Activated naive CD4-positive, alpha-beta T cell treated with anti-CD3 and anti-CD28 coated beads, Interleukin-2, amount 10 ng/mL, durations not matched to agents 7 days and 5 days (primary cell): ENCODE results near the gene SPEG.

Source experiments
- CTCF ChIA-PET: fragments of 350-600 bp; sonication (Branson Sonifier 250); formaldehyde crosslinking; loops from one replicate; lab custom pipeline; 2021; ENCODE audit warnings: antibody characterized with exemption; lab: Charles Lee
- DNase-seq: peaks from one replicate; pipeline ENCODE4 v3.0.0-alpha.2; 2020
- H3K27ac Mint-ChIP-seq: one replicate; pipeline ENCODE4 v1.8.0; 2021; ENCODE audit warnings: mild to moderate bottlenecking, moderate library complexity, mixed read lengths
- H3K27me3 Mint-ChIP-seq: one replicate; pipeline ENCODE4 v1.8.0; 2021; ENCODE audit warnings: mild to moderate bottlenecking, mixed read lengths
- H3K36me3 Mint-ChIP-seq: one replicate; pipeline ENCODE4 v1.8.0; 2021; ENCODE audit warnings: mixed read lengths
- H3K4me1 Mint-ChIP-seq: one replicate; pipeline ENCODE4 v1.8.0; 2021; ENCODE audit warnings: mixed read lengths
- H3K4me3 Mint-ChIP-seq: one replicate; pipeline ENCODE4 v1.8.0; 2021; ENCODE audit warnings: mild to moderate bottlenecking, moderate library complexity, mixed read lengths
- H3K9me3 Mint-ChIP-seq: one replicate; pipeline ENCODE4 v1.8.0; 2021; ENCODE audit warnings: mixed read lengths

The SPEG gene

GRCh38 chr2:219409619-219410018 lies 25.0 kb upstream of the SPEG start:
- Mint-ChIP-seq H3K4me1 (no peaks in the 10 kb centered on the region), H3K27ac (no peak overlapping the region), H3K27me3 (peaks cover 60% of the 10 kb centered on the region), H3K9me3 (peaks cover 2% of the 10 kb centered on the region), H3K36me3 (no peaks in the 10 kb centered on the region), H3K4me3 (no peak overlapping the region)
- CTCF ChIA-PET: interaction anchor here (0.9 kb wide), 1 partner anchor 24 kb away, joined by 3 read pairs; no protein-coding TSS in a partner anchor
- no peak for DNase-seq

DNA sequence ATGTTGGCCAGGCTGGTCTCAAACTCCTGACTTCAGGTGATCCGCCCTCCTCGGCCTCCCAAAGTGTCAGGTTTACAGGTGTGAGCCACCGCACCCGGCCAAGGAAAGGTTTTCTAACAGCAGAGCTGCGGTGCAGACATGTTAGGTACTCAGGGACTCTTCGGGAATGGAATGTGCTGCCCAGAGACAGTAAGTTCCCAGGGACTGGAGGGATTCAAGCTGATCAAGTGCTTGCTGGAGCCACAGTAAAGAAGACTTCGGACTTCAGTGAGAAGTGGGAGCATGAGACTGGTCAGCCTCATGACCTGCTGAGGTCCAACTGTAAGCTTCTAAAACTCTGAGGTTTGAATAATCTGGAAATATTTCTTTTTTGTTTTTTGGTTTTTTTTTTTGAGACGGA lies 24.3 kb upstream of the SPEG start:
- no peak for DNase-seq
- no peak overlapping the region for H3K27ac Mint-ChIP-seq
- H3K9me3 Mint-ChIP-seq: peaks cover 2% of the 10 kb centered on the region
- no peaks in the 10 kb centered on the region for H3K4me1 Mint-ChIP-seq
- peaks cover 58% of the 10 kb centered on the region for H3K27me3 Mint-ChIP-seq
- CTCF ChIA-PET: no interaction called here
- H3K36me3 Mint-ChIP-seq: no peaks in the 10 kb centered on the region
- H3K4me3 Mint-ChIP-seq: no peak overlapping the region

- CTCF ChIA-PET: interaction anchor here (0.8 kb wide), 1 partner anchor 26 kb away, joined by 3 read pairs; no protein-coding TSS in a partner anchor
- no peak overlapping the region for H3K4me3 Mint-ChIP-seq
- peaks cover 3% of the 10 kb centered on the region for H3K4me1 Mint-ChIP-seq
- DNase-seq: no peak
- no peaks in the 10 kb centered on the region for H3K36me3 Mint-ChIP-seq
- H3K9me3 Mint-ChIP-seq: peaks cover 2% of the 10 kb centered on the region
- H3K27ac Mint-ChIP-seq: no peak overlapping the region
- peaks cover 75% of the 10 kb centered on the region for H3K27me3 Mint-ChIP-seq
Measured at GRCh38 chr2:219414857-219415256, 19.8 kb upstream of the SPEG start.

DNA sequence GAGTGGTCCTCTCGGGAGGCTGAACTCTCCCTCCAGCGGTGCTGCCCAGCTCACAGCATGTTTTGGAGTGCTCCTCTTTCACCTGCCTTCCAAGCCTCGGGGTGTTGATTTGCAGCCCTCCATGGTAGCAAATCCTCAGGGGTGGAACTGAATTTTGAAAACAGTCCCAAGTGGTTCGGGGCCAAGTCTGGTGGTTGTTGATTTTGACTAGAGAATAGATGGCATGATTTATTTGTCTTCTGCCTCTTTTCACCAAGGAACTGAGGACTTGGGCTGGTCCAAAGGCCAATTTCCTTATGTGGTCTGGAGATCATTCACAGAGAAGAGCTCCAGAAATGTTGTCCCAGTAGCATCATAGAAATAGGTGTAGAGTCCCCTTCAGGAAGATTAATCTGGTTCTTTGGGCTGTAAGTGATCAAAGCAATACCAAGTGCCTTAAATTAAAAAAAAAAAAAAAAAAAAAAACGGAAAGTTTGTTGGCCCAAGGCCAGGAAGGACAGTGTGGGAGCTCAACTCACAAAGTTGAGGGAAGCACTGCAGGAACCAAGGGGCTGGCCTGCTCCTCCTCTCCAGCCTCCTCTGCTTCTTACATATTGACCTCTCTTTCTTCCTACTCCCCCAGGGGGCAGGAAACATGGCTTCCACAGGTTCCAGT lies 18.9 kb upstream of the SPEG start:
- CTCF ChIA-PET: interaction anchor here (0.6 to 1.8 kb wide), 3 partner anchors 13 to 80 kb away, joined by 3 to 11 read pairs (median 3); a partner anchor contains a TSS

DNA sequence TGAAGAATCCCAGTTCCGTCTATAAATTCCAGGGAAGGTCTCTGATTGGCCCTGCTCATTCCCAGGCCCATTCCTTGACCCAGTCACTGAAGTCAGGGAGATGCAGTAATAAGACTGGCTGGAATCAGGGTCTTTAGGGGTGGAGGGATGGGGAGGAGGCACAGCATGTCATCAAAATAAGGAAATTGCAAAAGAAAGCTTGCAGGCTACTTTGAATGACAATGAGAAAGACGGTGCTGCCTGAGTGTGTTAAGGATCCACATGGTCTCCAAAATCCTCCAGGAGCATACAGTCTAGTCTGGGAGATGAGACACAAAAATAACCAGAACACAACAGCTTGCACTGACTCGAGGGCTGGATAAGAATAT lies 18.4 kb upstream of the SPEG start:
- H3K9me3 Mint-ChIP-seq: peaks cover 2% of the 10 kb centered on the region
- CTCF ChIA-PET: interaction anchor here (0.6 to 1.8 kb wide), 3 partner anchors 14 to 79 kb away, joined by 3 to 11 read pairs (median 3); a partner anchor contains a TSS
- H3K27ac Mint-ChIP-seq: no peak overlapping the region
- H3K4me3 Mint-ChIP-seq: no peak overlapping the region
- H3K36me3 Mint-ChIP-seq: no peaks in the 10 kb centered on the region
- DNase-seq: no peak
- peaks cover 4% of the 10 kb centered on the region for H3K4me1 Mint-ChIP-seq
- peaks cover 82% of the 10 kb centered on the region for H3K27me3 Mint-ChIP-seq

More for the DNA sequence above, 18.9 kb upstream of the SPEG start:
- no peak for DNase-seq
- Mint-ChIP-seq H3K4me1 (peaks cover 4% of the 10 kb centered on the region), H3K36me3 (no peaks in the 10 kb centered on the region), H3K27me3 (peaks cover 77% of the 10 kb centered on the region), H3K4me3 (no peak overlapping the region), H3K27ac (no peak overlapping the region), H3K9me3 (peaks cover 2% of the 10 kb centered on the region)

- CTCF ChIA-PET: interaction anchor here (0.8 to 1.8 kb wide), 3 partner anchors 9 to 79 kb away, joined by 3 to 11 read pairs (median 3); a partner anchor contains a TSS
- no peak overlapping the region for H3K27ac Mint-ChIP-seq
Measured at GRCh38 chr2:219416938-219417337, 17.7 kb upstream of the SPEG start.

GRCh38 chr2:219417374-219417773 lies 17.3 kb upstream of the SPEG start:
- DNase-seq: no peak
- Mint-ChIP-seq H3K9me3 (peaks cover 1% of the 10 kb centered on the region), H3K36me3 (no peaks in the 10 kb centered on the region), H3K27me3 (peaks cover 78% of the 10 kb centered on the region), H3K4me1 (peaks cover 4% of the 10 kb centered on the region), H3K27ac (no peak overlapping the region), H3K4me3 (no peak overlapping the region)
- CTCF ChIA-PET: interaction anchor here (0.8 to 1.8 kb wide), 3 partner anchors 10 to 78 kb away, joined by 3 to 11 read pairs (median 3); a partner anchor contains a TSS

More at GRCh38 chr2:219416938-219417337, 17.7 kb upstream of the SPEG start:
- no peak for DNase-seq
- Mint-ChIP-seq H3K36me3 (no peaks in the 10 kb centered on the region), H3K4me3 (no peak overlapping the region), H3K4me1 (peaks cover 4% of the 10 kb centered on the region), H3K27me3 (peaks cover 82% of the 10 kb centered on the region), H3K9me3 (peaks cover 2% of the 10 kb centered on the region)

DNA sequence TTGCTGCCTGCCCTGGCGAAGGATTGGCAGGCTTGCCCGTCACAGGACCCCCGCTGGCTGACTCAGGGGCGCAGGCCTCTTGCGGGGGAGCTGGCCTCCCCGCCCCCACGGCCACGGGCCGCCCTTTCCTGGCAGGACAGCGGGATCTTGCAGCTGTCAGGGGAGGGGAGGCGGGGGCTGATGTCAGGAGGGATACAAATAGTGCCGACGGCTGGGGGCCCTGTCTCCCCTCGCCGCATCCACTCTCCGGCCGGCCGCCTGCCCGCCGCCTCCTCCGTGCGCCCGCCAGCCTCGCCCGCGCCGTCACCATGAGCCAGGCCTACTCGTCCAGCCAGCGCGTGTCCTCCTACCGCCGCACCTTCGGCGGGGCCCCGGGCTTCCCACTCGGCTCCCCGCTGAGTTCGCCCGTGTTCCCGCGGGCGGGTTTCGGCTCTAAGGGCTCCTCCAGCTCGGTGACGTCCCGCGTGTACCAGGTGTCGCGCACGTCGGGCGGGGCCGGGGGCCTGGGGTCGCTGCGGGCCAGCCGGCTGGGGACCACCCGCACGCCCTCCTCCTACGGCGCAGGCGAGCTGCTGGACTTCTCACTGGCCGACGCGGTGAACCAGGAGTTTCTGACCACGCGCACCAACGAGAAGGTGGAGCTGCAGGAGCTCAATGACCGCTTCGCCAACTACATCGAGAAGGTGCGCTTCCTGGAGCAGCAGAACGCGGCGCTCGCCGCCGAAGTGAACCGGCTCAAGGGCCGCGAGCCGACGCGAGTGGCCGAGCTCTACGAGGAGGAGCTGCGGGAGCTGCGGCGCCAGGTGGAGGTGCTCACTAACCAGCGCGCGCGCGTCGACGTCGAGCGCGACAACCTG lies 16.3 kb upstream of the SPEG start, which contains the start of gene DES:
TSS of gene DES (plus strand) at position 223 of the 857 bp plus-strand sequence. CDS start at position 309, 86 bp downstream.
- H3K27me3 Mint-ChIP-seq: peaks cover 80% of the 10 kb centered on the region
- CTCF ChIA-PET: interaction anchor here (1.1 kb wide), 1 partner anchor 112 kb away, joined by 3 read pairs; no protein-coding TSS in a partner anchor
- no peaks in the 10 kb centered on the region for H3K36me3 Mint-ChIP-seq
- H3K4me3 Mint-ChIP-seq: no peak within 1 kb of the TSS
- H3K9me3 Mint-ChIP-seq: no peaks in the 10 kb centered on the region
- H3K27ac Mint-ChIP-seq: no peak within 1 kb of the TSS
- peaks cover 4% of the 10 kb centered on the region for H3K4me1 Mint-ChIP-seq
- DNase-seq: no peak

GRCh38 chr2:219419012-219419324 lies 15.7 kb upstream of the SPEG start:
- Mint-ChIP-seq H3K9me3 (no peaks in the 10 kb centered on the region), H3K4me3 (no peak overlapping the region), H3K4me1 (peaks cover 4% of the 10 kb centered on the region), H3K27me3 (peaks cover 74% of the 10 kb centered on the region), H3K27ac (no peak overlapping the region), H3K36me3 (no peaks in the 10 kb centered on the region)
- DNase-seq: no peak
- CTCF ChIA-PET: interaction anchor here (1.1 kb wide), 1 partner anchor 111 kb away, joined by 3 read pairs; no protein-coding TSS in a partner anchor

DNA sequence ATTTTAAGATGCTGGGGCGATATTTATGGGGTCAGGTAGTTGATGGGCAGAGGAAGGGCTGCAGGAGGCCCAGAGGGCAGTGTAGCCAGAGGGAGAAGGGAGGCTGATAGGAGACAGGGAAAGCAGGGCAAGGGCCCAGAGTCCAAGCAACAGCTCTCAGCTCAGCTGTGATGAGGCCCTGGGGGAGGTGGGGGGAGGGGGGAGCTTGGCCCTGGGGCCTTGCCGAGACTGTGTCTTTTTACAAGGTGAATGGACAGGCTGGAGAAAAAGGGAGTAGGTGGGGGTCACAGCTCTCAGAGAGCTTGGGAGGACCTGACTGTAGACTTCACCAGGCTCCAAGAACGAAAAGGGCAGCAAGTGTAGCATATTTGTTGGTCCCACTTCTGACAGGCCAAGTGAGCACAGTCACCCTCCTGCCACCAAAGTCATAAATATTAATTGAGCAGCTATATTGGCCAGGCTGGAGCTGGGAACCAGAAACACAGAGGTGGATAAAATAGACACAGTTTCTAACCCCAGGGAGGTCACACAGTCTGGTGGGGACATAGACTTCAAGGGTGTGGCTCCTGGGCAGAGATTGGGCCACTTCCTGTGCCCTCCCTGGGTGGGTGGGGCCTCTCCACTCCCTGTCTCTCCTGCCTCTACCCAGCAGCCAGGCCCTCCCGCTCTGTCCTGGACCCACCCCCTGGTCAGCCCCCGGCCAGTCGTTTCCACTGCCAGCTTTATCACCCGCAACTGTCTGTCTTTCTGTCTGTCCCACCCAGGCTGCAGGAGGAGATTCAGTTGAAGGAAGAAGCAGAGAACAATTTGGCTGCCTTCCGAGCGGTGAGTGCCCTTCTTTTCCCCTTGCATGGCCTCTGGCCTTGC lies 15.1 kb upstream of the SPEG start:
- Mint-ChIP-seq H3K4me1 (peaks cover 4% of the 10 kb centered on the region), H3K4me3 (no peak overlapping the region), H3K36me3 (no peaks in the 10 kb centered on the region), H3K9me3 (no peaks in the 10 kb centered on the region), H3K27ac (no peak overlapping the region), H3K27me3 (peaks cover 70% of the 10 kb centered on the region)
- no peak for DNase-seq
- CTCF ChIA-PET: no interaction called here

DNA sequence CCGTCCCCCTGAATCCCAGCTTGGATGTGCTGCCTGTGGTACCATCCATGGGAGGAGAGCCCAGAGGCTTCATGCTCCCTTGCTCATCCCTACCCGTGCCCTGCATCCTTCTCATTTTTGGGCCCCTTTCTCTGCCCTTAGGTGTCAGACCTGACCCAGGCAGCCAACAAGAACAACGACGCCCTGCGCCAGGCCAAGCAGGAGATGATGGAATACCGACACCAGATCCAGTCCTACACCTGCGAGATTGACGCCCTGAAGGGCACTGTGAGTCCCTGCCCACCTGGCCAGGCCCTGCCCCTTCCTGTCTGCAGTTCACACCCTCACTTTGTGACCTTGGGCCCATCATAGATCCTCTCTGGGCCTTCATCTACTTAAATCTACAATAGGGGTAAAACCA lies 14.0 kb upstream of the SPEG start:
- H3K4me1 Mint-ChIP-seq: peaks cover 4% of the 10 kb centered on the region
- peaks cover 73% of the 10 kb centered on the region for H3K27me3 Mint-ChIP-seq
- no peaks in the 10 kb centered on the region for H3K36me3 Mint-ChIP-seq
- H3K9me3 Mint-ChIP-seq: no peaks in the 10 kb centered on the region
- no peak overlapping the region for H3K4me3 Mint-ChIP-seq
- CTCF ChIA-PET: interaction anchor here (0.8 kb wide), 1 partner anchor 120 kb away, joined by 3 read pairs; no protein-coding TSS in a partner anchor
- DNase-seq: no peak
- H3K27ac Mint-ChIP-seq: no peak overlapping the region

DNA sequence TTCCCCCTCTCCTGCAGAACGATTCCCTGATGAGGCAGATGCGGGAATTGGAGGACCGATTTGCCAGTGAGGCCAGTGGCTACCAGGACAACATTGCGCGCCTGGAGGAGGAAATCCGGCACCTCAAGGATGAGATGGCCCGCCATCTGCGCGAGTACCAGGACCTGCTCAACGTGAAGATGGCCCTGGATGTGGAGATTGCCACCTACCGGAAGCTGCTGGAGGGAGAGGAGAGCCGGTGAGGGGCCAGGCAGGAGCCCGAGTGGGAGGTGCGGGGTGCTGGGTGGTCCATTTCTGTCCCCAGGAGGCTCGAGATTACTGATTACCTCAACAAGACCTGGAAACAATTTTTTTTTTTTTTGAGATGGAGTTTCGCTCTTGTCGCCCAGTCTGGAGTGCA lies 13.3 kb upstream of the SPEG start:
- no peak for DNase-seq
- Mint-ChIP-seq H3K4me3 (no peak overlapping the region), H3K9me3 (no peaks in the 10 kb centered on the region), H3K27ac (no peak overlapping the region), H3K4me1 (peaks cover 4% of the 10 kb centered on the region), H3K36me3 (no peaks in the 10 kb centered on the region), H3K27me3 (peaks cover 73% of the 10 kb centered on the region)
- CTCF ChIA-PET: no interaction called here

DNA sequence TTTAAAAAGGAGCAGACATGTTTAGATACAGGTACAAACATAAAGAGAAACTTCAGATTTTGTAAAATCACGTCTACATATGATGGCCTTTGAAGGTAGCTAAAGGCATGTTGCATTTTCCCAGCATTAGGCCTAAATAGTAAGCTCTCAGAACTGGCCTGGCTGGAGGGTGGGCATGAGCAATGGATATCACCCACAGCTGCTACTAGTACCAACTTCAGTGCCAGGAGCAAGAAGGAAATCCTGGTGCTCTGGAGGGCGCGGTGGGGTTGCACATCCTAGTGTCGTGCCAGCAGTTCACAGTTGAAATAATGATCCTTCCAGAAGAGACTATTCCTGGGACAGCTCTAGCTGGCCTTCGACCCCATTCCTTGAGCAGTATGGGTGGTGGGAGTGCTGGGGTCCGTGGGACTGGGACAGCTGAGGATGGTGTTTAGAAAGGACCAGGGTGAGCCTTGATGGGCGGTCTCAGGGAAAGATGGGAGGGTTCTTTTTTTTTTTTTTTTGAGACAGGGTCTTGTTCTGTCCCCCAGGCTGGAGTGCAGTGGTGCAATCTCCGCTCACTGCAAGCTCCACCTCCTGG lies 11.6 kb upstream of the SPEG start:
- Mint-ChIP-seq H3K27ac (no peak overlapping the region), H3K4me3 (no peak overlapping the region), H3K36me3 (no peaks in the 10 kb centered on the region), H3K9me3 (no peaks in the 10 kb centered on the region), H3K4me1 (peaks cover 4% of the 10 kb centered on the region), H3K27me3 (peaks cover 64% of the 10 kb centered on the region)
- no peak for DNase-seq
- CTCF ChIA-PET: interaction anchor here (0.5 kb wide), 1 partner anchor 100 kb away, joined by 3 read pairs; no protein-coding TSS in a partner anchor
